ENCODE measurements around the gene PARK7.
A peak's percentile ranks its signal among the peaks of the same experiment; 100 is the strongest.

PARK7 gene

GRCh38 chr1:7987528-7987927 lies 26.0 kb downstream of the PARK7 start:
- H3K27me3 ChIP-seq (ENCODE audit: insufficient read depth, low read length) = no peaks in the 10 kb centered on the region
- no peaks in the 10 kb centered on the region for H3K9me3 ChIP-seq (ENCODE audit: insufficient read depth, low read depth, low read length)
- no peak overlapping the region for H3K4me3 ChIP-seq (ENCODE audit: low read length)
- H3K27ac ChIP-seq (ENCODE audit: low read depth, low read length) = no peak overlapping the region
- H3K9ac ChIP-seq (ENCODE audit: low read depth, low read length) = no peak overlapping the region
- H3K36me3 ChIP-seq (ENCODE audit: insufficient read depth, low read length) = peaks cover 53% of the 10 kb centered on the region
- peaks cover 5% of the 10 kb centered on the region for H3K4me1 ChIP-seq (ENCODE audit: insufficient read depth, low read length)
- WGBS = 97% methylated on average over 7 of the region's 7 CpGs

DNA sequence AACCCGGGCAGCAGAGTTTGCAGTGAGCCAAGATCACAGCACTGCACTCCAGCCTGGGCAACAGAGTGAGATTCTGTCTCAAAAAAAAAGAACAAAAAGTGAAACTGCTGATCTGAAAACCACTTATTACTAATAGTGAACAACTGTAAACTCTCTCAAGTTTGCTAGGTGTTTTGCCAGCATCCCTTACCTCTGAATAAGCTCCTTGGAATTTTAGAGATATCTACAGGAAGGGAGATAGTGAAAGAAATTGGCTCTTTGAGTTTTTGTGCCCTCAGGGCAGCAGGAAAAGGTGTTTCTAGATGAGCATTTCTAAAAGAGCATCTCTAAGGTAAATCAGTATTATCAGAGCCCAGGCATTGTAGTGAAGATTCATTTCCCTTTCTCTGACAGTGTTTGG lies 27.1 kb downstream of the PARK7 start:
- Histone ChIP-seq H3K9ac (ENCODE audit: low read depth, low read length) (no peak overlapping the region), H3K9me3 (ENCODE audit: insufficient read depth, low read depth, low read length) (no peaks in the 10 kb centered on the region), H3K4me1 (ENCODE audit: insufficient read depth, low read length) (peaks cover 5% of the 10 kb centered on the region), H3K27ac (ENCODE audit: low read depth, low read length) (no peak overlapping the region), H3K27me3 (ENCODE audit: insufficient read depth, low read length) (no peaks in the 10 kb centered on the region), H3K36me3 (ENCODE audit: insufficient read depth, low read length) (peaks cover 43% of the 10 kb centered on the region), H3K4me3 (ENCODE audit: low read length) (no peak overlapping the region)
- 91% methylated on average over 1 of the region's 1 CpG for WGBS

GRCh38 chr1:7989762-7990428 lies 28.4 kb downstream of the PARK7 start:
- H3K27ac ChIP-seq (ENCODE audit: low read depth, low read length) = no peak overlapping the region
- no peaks in the 10 kb centered on the region for H3K9me3 ChIP-seq (ENCODE audit: insufficient read depth, low read depth, low read length)
- no peak overlapping the region for H3K9ac ChIP-seq (ENCODE audit: low read depth, low read length)
- WGBS = 93% methylated on average over 2 of the region's 2 CpGs
- H3K36me3 ChIP-seq (ENCODE audit: insufficient read depth, low read length) = peaks cover 30% of the 10 kb centered on the region
- no peak overlapping the region for H3K4me3 ChIP-seq (ENCODE audit: low read length)
- peaks cover 5% of the 10 kb centered on the region for H3K4me1 ChIP-seq (ENCODE audit: insufficient read depth, low read length)
- H3K27me3 ChIP-seq (ENCODE audit: insufficient read depth, low read length) = no peaks in the 10 kb centered on the region

GRCh38 chr1:7991504-7992440 lies 30.3 kb downstream of the PARK7 start:
- Histone ChIP-seq H3K4me3 (ENCODE audit: low read length) (no peak overlapping the region), H3K4me1 (ENCODE audit: insufficient read depth, low read length) (peaks cover 5% of the 10 kb centered on the region), H3K27ac (ENCODE audit: low read depth, low read length) (peak overlapping the region; percentile 82; the same call in 1 of the 2 replicates), H3K36me3 (ENCODE audit: insufficient read depth, low read length) (peaks cover 12% of the 10 kb centered on the region), H3K27me3 (ENCODE audit: insufficient read depth, low read length) (no peaks in the 10 kb centered on the region), H3K9me3 (ENCODE audit: insufficient read depth, low read depth, low read length) (no peaks in the 10 kb centered on the region), H3K9ac (ENCODE audit: low read depth, low read length) (no peak overlapping the region)
- 51% methylated on average over 16 of the region's 18 CpGs for WGBS

DNA sequence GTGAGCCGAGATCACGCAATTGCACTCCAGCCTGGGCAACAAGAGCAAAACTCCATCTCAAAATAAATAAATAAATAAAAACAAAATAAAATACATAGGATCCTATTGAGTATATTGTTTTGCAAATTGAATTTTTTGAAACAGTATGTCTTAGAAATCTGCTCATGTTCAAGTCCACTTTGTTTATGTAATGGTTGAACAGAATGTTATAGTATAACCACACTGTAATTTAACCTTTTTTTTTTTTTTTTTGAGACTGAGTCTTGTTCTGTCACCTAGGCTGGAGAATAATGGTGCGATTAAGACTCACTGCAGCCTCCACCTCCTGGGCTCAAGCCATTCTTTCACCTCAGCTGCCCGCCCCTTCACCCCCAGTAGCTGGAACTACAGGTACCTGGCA lies 31.4 kb downstream of the PARK7 start:
- WGBS = 96% methylated on average over 4 of the region's 4 CpGs
- Histone ChIP-seq H3K9me3 (ENCODE audit: insufficient read depth, low read depth, low read length) (no peaks in the 10 kb centered on the region), H3K27me3 (ENCODE audit: insufficient read depth, low read length) (no peaks in the 10 kb centered on the region), H3K4me1 (ENCODE audit: insufficient read depth, low read length) (peaks cover 5% of the 10 kb centered on the region), H3K9ac (ENCODE audit: low read depth, low read length) (no peak overlapping the region), H3K27ac (ENCODE audit: low read depth, low read length) (no peak overlapping the region), H3K36me3 (ENCODE audit: insufficient read depth, low read length) (peaks cover 12% of the 10 kb centered on the region), H3K4me3 (ENCODE audit: low read length) (no peak overlapping the region)

DNA sequence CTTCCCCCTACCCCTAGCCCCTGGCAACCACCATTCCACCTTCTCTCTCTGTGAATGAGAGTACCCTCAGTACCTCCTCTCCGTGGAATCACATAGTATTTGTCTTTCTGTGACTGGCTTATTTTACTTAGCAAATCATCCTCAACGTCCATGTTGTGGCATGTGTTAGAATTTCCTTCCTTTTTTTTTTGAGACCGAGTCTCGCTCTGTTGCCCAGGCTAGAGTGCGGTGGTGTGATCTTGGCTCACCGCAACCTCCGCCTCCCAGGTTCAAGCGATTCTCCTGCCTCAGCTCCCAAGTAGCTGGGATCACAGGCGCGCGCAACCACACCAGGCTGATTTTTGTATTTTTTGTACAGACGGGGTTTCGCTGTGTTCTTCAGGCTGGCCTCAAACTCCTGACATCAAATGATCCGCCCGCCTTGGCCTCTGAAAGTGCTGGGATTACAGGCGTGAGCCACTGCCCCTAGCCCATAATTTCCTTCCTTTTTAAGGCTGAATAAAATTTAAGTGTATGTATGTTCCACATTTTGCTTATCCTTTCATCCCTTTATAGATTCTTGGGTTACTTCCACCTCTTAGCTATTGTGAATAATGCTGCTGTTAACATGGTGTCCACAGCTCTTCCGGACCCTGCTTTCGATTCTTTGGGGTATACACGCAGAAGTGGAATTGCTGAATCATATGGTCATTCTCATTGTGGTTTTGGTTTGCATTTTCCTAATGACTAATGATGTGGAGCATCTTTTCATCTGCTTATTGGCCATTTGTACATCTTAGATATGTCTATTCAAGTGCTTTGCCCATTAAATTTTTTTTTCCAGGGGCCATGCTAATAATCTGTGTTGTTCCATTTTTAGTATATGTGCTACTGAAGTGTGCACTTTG lies 32.3 kb downstream of the PARK7 start:
- peaks cover 5% of the 10 kb centered on the region for H3K4me1 ChIP-seq (ENCODE audit: insufficient read depth, low read length)
- WGBS = 93% methylated on average over 19 of the region's 19 CpGs
- H3K4me3 ChIP-seq (ENCODE audit: low read length) = no peak overlapping the region
- no peak overlapping the region for H3K27ac ChIP-seq (ENCODE audit: low read depth, low read length)
- H3K27me3 ChIP-seq (ENCODE audit: insufficient read depth, low read length) = no peaks in the 10 kb centered on the region
- H3K9ac ChIP-seq (ENCODE audit: low read depth, low read length) = no peak overlapping the region
- H3K36me3 ChIP-seq (ENCODE audit: insufficient read depth, low read length) = peaks cover 12% of the 10 kb centered on the region
- no peaks in the 10 kb centered on the region for H3K9me3 ChIP-seq (ENCODE audit: insufficient read depth, low read depth, low read length)

DNA sequence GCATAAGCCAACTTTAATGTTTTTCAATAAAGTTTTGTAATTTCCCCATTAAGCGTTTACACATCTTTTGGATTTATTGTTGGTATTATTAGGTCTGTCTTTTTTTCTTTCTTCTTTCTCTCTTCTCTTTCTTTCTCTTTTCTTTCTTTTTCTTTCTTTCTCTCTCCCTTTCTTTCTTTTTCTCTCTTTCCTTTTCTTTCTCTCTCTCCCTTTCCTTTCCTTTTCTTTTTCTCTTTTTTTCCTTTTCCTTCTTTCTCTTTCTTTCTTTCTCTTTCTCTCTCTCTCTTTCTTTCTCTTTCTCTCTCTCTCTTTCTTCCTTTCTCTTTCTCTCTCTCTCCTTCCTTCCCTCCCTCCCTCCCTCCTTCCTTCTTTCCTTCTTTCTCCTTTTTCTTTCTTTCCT lies 33.3 kb downstream of the PARK7 start:
- no peak overlapping the region for H3K27ac ChIP-seq (ENCODE audit: low read depth, low read length)
- no peak overlapping the region for H3K9ac ChIP-seq (ENCODE audit: low read depth, low read length)
- H3K4me1 ChIP-seq (ENCODE audit: insufficient read depth, low read length) = peaks cover 5% of the 10 kb centered on the region
- H3K36me3 ChIP-seq (ENCODE audit: insufficient read depth, low read length) = peaks cover 7% of the 10 kb centered on the region; the same call in 1 of the 2 replicates
- no peak overlapping the region for H3K4me3 ChIP-seq (ENCODE audit: low read length)
- no CpG with 5 or more reads among the region's 1 CpG for WGBS
- no peaks in the 10 kb centered on the region for H3K9me3 ChIP-seq (ENCODE audit: insufficient read depth, low read depth, low read length)
- no peaks in the 10 kb centered on the region for H3K27me3 ChIP-seq (ENCODE audit: insufficient read depth, low read length)

DNA sequence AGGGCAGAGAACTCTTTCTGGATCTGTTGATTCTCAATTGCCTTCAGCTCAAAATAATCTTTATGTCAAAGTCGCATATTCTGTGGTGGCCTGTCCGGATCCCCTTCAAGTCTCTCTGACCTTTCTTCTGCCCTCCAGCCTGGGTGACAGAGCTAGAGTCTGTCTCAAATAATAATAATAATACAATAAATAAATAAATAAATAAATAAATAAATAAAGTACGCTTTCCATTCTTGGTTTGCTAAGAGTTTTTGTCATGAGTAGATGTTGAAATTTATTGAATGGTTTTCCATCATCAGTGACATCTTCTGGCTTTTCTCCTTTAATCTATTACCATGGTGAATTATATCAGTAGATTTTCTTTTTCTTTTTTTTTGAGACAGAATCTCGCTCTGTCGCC lies 33.9 kb downstream of the PARK7 start:
- H3K36me3 ChIP-seq (ENCODE audit: insufficient read depth, low read length) = peaks cover 1% of the 10 kb centered on the region; the same call in 1 of the 2 replicates
- peaks cover 5% of the 10 kb centered on the region for H3K4me1 ChIP-seq (ENCODE audit: insufficient read depth, low read length)
- no peak overlapping the region for H3K4me3 ChIP-seq (ENCODE audit: low read length)
- H3K27me3 ChIP-seq (ENCODE audit: insufficient read depth, low read length) = no peaks in the 10 kb centered on the region
- no peak overlapping the region for H3K27ac ChIP-seq (ENCODE audit: low read depth, low read length)
- no peak overlapping the region for H3K9ac ChIP-seq (ENCODE audit: low read depth, low read length)
- 98% methylated on average over 4 of the region's 5 CpGs for WGBS
- H3K9me3 ChIP-seq (ENCODE audit: insufficient read depth, low read depth, low read length) = no peaks in the 10 kb centered on the region

GRCh38 chr1:8002329-8002910 lies 40.9 kb downstream of the PARK7 start:
- Histone ChIP-seq H3K9ac (ENCODE audit: low read depth, low read length) (no peak overlapping the region), H3K4me3 (ENCODE audit: low read length) (no peak overlapping the region), H3K27ac (ENCODE audit: low read depth, low read length) (no peak overlapping the region; the same call in 1 of the 2 replicates), H3K9me3 (ENCODE audit: insufficient read depth, low read depth, low read length) (no peaks in the 10 kb centered on the region), H3K27me3 (ENCODE audit: insufficient read depth, low read length) (no peaks in the 10 kb centered on the region), H3K4me1 (ENCODE audit: insufficient read depth, low read length) (peaks cover 21% of the 10 kb centered on the region), H3K36me3 (ENCODE audit: insufficient read depth, low read length) (no peaks in the 10 kb centered on the region)
- 94% methylated on average over 6 of the region's 6 CpGs for WGBS

GRCh38 chr1:8002921-8003320 lies 41.4 kb downstream of the PARK7 start:
- Histone ChIP-seq H3K27ac (ENCODE audit: low read depth, low read length) (no peak overlapping the region), H3K4me1 (ENCODE audit: insufficient read depth, low read length) (peaks cover 21% of the 10 kb centered on the region)
- 94% methylated on average over 4 of the region's 4 CpGs for WGBS

More at GRCh38 chr1:8002921-8003320, 41.4 kb downstream of the PARK7 start:
- no peaks in the 10 kb centered on the region for H3K27me3 ChIP-seq (ENCODE audit: insufficient read depth, low read length)
- no peaks in the 10 kb centered on the region for H3K9me3 ChIP-seq (ENCODE audit: insufficient read depth, low read depth, low read length)
- H3K36me3 ChIP-seq (ENCODE audit: insufficient read depth, low read length) = no peaks in the 10 kb centered on the region
- no peak overlapping the region for H3K9ac ChIP-seq (ENCODE audit: low read depth, low read length)
- H3K4me3 ChIP-seq (ENCODE audit: low read length) = no peak overlapping the region

All from HUES64 (cell line).